Measurements from ENCODE around the gene CYP20A1. TPM values are rescaled to one million over a fixed set of nuclear protein-coding genes. Genes with fewer than 3 reads are reported as not detected.

The CYP20A1 gene
- total RNA-seq, 1 donor from 2014 or later = 30.8 TPM

GRCh38 chr2:203347375-203347774 is 108.6 kb downstream of the CYP20A1 start:
- no peak overlapping the region for H3K4me3 ChIP-seq (ENCODE audit: low read length in 3 of 3)
- no peak overlapping the region for H3K9ac ChIP-seq (ENCODE audit: low read depth in 1 of 3, low read length in 3 of 3)
- H3K36me3 ChIP-seq (ENCODE audit: control insufficient read depth in 3 of 3, insufficient read depth in 3 of 3, low read length in 3 of 3) = no peaks in the 10 kb centered on the region
- H3K27me3 ChIP-seq (ENCODE audit: control insufficient read depth in 3 of 3, insufficient read depth in 3 of 3, low read length in 3 of 3) = no peaks in the 10 kb centered on the region
- no peaks in the 10 kb centered on the region for H3K4me1 ChIP-seq (ENCODE audit: control insufficient read depth in 3 of 3, insufficient read depth in 3 of 3, low read length in 3 of 3)
- H3K9me3 ChIP-seq (ENCODE audit: control insufficient read depth in 3 of 3, low read length in 3 of 3) = no peaks in the 10 kb centered on the region
- H3K27ac ChIP-seq (ENCODE audit: low read depth, low read length) = no peak overlapping the region

DNA sequence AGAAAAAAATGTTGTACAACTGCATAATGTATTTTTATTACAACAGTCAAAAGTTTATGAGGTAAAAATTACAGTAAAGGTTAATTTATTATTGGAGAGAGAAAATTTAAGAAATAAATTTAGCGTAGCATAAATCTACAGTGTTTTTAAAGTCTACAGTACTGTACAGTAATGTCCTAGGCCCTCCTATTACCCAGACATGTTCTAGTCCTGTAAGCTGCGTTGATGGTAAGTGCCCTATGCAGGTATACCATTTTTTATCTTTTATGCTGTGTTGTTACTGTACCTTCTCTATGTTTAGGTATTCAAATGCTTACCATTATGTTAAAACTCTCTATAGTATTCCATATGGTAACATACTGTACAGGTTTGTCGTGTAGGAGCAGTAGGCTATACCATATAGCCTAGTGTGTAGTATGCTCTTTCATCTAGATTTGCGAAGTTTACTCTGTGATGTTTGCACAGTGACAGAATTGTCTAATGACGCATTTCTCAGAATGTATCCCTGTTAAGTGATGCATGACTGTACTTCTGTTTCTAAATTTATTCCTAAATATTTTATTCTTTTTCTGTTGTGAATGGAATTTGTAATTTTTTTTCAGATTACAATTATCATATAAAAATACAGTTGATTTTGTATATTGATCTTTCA is 113.9 kb downstream of the CYP20A1 start:
- H3K27me3 ChIP-seq (ENCODE audit: control insufficient read depth in 3 of 3, insufficient read depth in 3 of 3, low read length in 3 of 3) = no peaks in the 10 kb centered on the region
- no peak overlapping the region for H3K4me3 ChIP-seq (ENCODE audit: low read length in 3 of 3)
- H3K27ac ChIP-seq (ENCODE audit: low read depth, low read length) = no peak overlapping the region
- H3K4me1 ChIP-seq (ENCODE audit: control insufficient read depth in 3 of 3, insufficient read depth in 3 of 3, low read length in 3 of 3) = no peaks in the 10 kb centered on the region
- no peak overlapping the region for H3K9ac ChIP-seq (ENCODE audit: low read depth in 1 of 3, low read length in 3 of 3)
- no peaks in the 10 kb centered on the region for H3K36me3 ChIP-seq (ENCODE audit: control insufficient read depth in 3 of 3, insufficient read depth in 3 of 3, low read length in 3 of 3)
- H3K9me3 ChIP-seq (ENCODE audit: control insufficient read depth in 3 of 3, low read length in 3 of 3) = no peaks in the 10 kb centered on the region

DNA sequence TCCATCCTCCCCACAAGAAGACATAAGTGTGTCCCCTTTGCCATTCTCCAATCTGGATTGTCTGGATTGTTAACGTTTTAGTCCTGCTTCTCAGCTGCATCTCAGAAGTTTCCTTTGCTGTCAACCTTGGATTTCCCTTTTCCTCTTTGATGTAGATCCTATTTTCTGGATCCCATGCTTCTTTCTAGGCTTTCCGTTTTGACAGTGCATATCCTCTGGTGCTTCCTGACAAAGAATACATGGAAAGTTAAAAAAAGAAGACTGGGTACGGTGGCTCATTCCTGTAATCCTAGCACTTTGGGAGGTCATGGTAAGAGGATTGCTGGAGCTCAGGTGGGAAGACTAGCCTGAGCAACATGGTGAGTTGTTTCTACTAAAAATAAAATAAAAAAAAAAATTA is 116.1 kb downstream of the CYP20A1 start:
- no peak overlapping the region for H3K9ac ChIP-seq (ENCODE audit: low read depth in 1 of 3, low read length in 3 of 3)
- no peaks in the 10 kb centered on the region for H3K36me3 ChIP-seq (ENCODE audit: control insufficient read depth in 3 of 3, insufficient read depth in 3 of 3, low read length in 3 of 3)
- H3K4me1 ChIP-seq (ENCODE audit: control insufficient read depth in 3 of 3, insufficient read depth in 3 of 3, low read length in 3 of 3) = no peaks in the 10 kb centered on the region
- H3K4me3 ChIP-seq (ENCODE audit: low read length in 3 of 3) = no peak overlapping the region
- no peaks in the 10 kb centered on the region for H3K9me3 ChIP-seq (ENCODE audit: control insufficient read depth in 3 of 3, low read length in 3 of 3)
- no peaks in the 10 kb centered on the region for H3K27me3 ChIP-seq (ENCODE audit: control insufficient read depth in 3 of 3, insufficient read depth in 3 of 3, low read length in 3 of 3)
- H3K27ac ChIP-seq (ENCODE audit: low read depth, low read length) = no peak overlapping the region

Small RNA genes lying within 50 kb of the gene (small RNA-seq; reads per million reads assigned to genes)
- gene RN7SL670P = not detected

Other genes with a start within 250 kb of the CYP20A1 start
- gene NBEAL1, start 224.1 kb upstream of the CYP20A1 start, total RNA-seq = 29.2 TPM
- 16.2 TPM for gene ABI2, start 89.4 kb downstream of the CYP20A1 start, total RNA-seq